Measurements from ENCODE around the gene FUNDC1.

FUNDC1 gene

GRCh38 chrX:44480591-44480990 is 62.1 kb downstream of the FUNDC1 start:
- DNase-seq (ENCODE audit: low read depth): no peak

- DNase-seq (ENCODE audit: low read depth): peak; percentile 83
Observed at GRCh38 chrX:44474410-44474809, 68.2 kb downstream of the FUNDC1 start.

Measured in fibroblast of gingiva (primary cell).